Duodenal mucosa (tissue), 2 donors: Measurements from ENCODE around the gene TMEM88.

Experiments
- H3K27ac ChIP-seq: one replicate; pipeline ENCODE4 v1.7.0; 2013; ENCODE audit warnings: low read depth, low read length
- H3K27me3 ChIP-seq, 2 donors: one replicate each; pipeline ENCODE4 v1.7.0; 2013; ENCODE audit warnings: low read length in 2 of 2, control low read depth in 1 of 2; ENCODE audit not compliant: insufficient read depth in 2 of 2, control insufficient read depth in 1 of 2
- H3K36me3 ChIP-seq, 2 donors: one replicate each; pipeline ENCODE4 v1.7.0; 2013; ENCODE audit warnings: low read length in 2 of 2, control low read depth in 1 of 2; ENCODE audit not compliant: insufficient read depth in 2 of 2, control insufficient read depth in 1 of 2
- H3K4me1 ChIP-seq, 2 donors: one replicate each; pipeline ENCODE4 v1.7.0; 2013; ENCODE audit warnings: low read length in 2 of 2, control low read depth in 1 of 2; ENCODE audit not compliant: insufficient read depth in 2 of 2, control insufficient read depth in 1 of 2
- H3K4me3 ChIP-seq, 2 donors: one replicate each; pipeline ENCODE4 v1.7.0; 2013; ENCODE audit warnings: low read length in 2 of 2, low read depth in 1 of 2
- H3K9ac ChIP-seq, 2 donors: one replicate each; pipeline ENCODE4 v1.7.0; 2013; ENCODE audit warnings: low read length in 2 of 2, low read depth in 1 of 2
- H3K9me3 ChIP-seq, 2 donors: one replicate each; pipeline ENCODE4 v1.7.0; 2013; ENCODE audit warnings: low read length in 2 of 2, control low read depth in 1 of 2; ENCODE audit not compliant: control insufficient read depth in 1 of 2

TMEM88 gene

GRCh38 chr17:7849751-7850504 is 4.9 kb upstream of the TMEM88 start:
- no peak overlapping the region for H3K4me3 ChIP-seq
- H3K27me3 ChIP-seq: no peaks in the 10 kb centered on the region
- H3K9me3 ChIP-seq: no peaks in the 10 kb centered on the region
- no peak overlapping the region for H3K9ac ChIP-seq
- peaks cover 51 to 61% of the 10 kb centered on the region in 2 donors for H3K36me3 ChIP-seq
- peaks cover 23 to 24% of the 10 kb centered on the region in 2 donors for H3K4me1 ChIP-seq
- no peak overlapping the region for H3K27ac ChIP-seq

- Histone ChIP-seq H3K27ac (no peak overlapping the region), H3K27me3 (no peaks in the 10 kb centered on the region), H3K9me3 (no peaks in the 10 kb centered on the region), H3K36me3 (peaks cover 48 to 62% of the 10 kb centered on the region in 2 donors), H3K4me3 (peak overlapping the region; percentile 35 to 54), H3K9ac (peak overlapping the region in 1 of 2 donors; percentile 35), H3K4me1 (peaks cover 19 to 24% of the 10 kb centered on the region in 2 donors)
These were observed 4.0 kb upstream of the TMEM88 start for GRCh38 chr17:7850701-7851437.

- Histone ChIP-seq H3K4me3 (peak overlapping the region; percentile 35 to 54), H3K9me3 (no peaks in the 10 kb centered on the region), H3K9ac (peak overlapping the region in 1 of 2 donors; percentile 35), H3K27me3 (no peaks in the 10 kb centered on the region), H3K4me1 (peaks cover 27 to 32% of the 10 kb centered on the region in 2 donors), H3K27ac (no peak overlapping the region), H3K36me3 (peaks cover 44 to 58% of the 10 kb centered on the region in 2 donors)
These were observed 3.2 kb upstream of the TMEM88 start for GRCh38 chr17:7851438-7852261.

GRCh38 chr17:7852262-7852670 is 2.6 kb upstream of the TMEM88 start:
- H3K9ac ChIP-seq: no peak overlapping the region
- no peak overlapping the region for H3K27ac ChIP-seq
- peaks cover 29 to 36% of the 10 kb centered on the region in 2 donors for H3K4me1 ChIP-seq
- no peak overlapping the region for H3K4me3 ChIP-seq
- H3K27me3 ChIP-seq: no peaks in the 10 kb centered on the region
- peaks cover 41 to 52% of the 10 kb centered on the region in 2 donors for H3K36me3 ChIP-seq
- H3K9me3 ChIP-seq: no peaks in the 10 kb centered on the region

GRCh38 chr17:7852919-7853690 is 1.8 kb upstream of the TMEM88 start:
- H3K27me3 ChIP-seq: no peaks in the 10 kb centered on the region
- no peak overlapping the region for H3K4me3 ChIP-seq
- H3K36me3 ChIP-seq: peaks cover 39 to 46% of the 10 kb centered on the region in 2 donors
- peaks cover 31 to 37% of the 10 kb centered on the region in 2 donors for H3K4me1 ChIP-seq
- H3K27ac ChIP-seq: no peak overlapping the region
- no peak overlapping the region for H3K9ac ChIP-seq
- H3K9me3 ChIP-seq: no peaks in the 10 kb centered on the region

- Histone ChIP-seq H3K9me3 (no peaks in the 10 kb centered on the region), H3K27me3 (no peaks in the 10 kb centered on the region), H3K4me1 (peaks cover 36 to 43% of the 10 kb centered on the region in 2 donors), H3K27ac (no peak overlapping the region), H3K9ac (no peak overlapping the region), H3K36me3 (peaks cover 39 to 43% of the 10 kb centered on the region in 2 donors), H3K4me3 (no peak overlapping the region)
These were observed 1.2 kb upstream of the TMEM88 start for GRCh38 chr17:7853691-7854038.

GRCh38 chr17:7854078-7854777 is 638 bp upstream of the TMEM88 start:
- Histone ChIP-seq H3K4me1 (peaks cover 42 to 48% of the 10 kb centered on the region in 2 donors), H3K36me3 (peaks cover 35 to 41% of the 10 kb centered on the region in 2 donors), H3K4me3 (no peak overlapping the region)

GRCh38 chr17:7855660-7856010 is 769 bp downstream of the TMEM88 start:
- Histone ChIP-seq H3K27ac (peak overlapping the region; percentile 26), H3K9me3 (no peaks in the 10 kb centered on the region), H3K27me3 (no peaks in the 10 kb centered on the region), H3K9ac (peak overlapping the region in 1 of 2 donors; percentile 65), H3K4me1 (peaks cover 43 to 51% of the 10 kb centered on the region in 2 donors), H3K36me3 (peaks cover 24 to 33% of the 10 kb centered on the region in 2 donors), H3K4me3 (peak overlapping the region; percentile 36 to 87)

More at GRCh38 chr17:7854078-7854777, 638 bp upstream of the TMEM88 start:
- Histone ChIP-seq H3K9me3 (no peaks in the 10 kb centered on the region), H3K9ac (no peak overlapping the region), H3K27me3 (no peaks in the 10 kb centered on the region), H3K27ac (no peak overlapping the region)
